Stomach (tissue), 9 donors: ENCODE measurements around the gene EYA2. TPM values are rescaled to one million over a fixed set of nuclear protein-coding genes. Genes with fewer than 3 reads are reported as not detected.
"Not testable (repeated sequence)": the region's sequence is repeated elsewhere in the genome, so short reads cannot be mapped to it uniquely, and the experiment has no call there.

Experiments
- DNase-seq, 2 donors: peaks; one replicate each; pipeline versions ENCODE4 v3.0.0 to v3.0.0-alpha.2; 2013 to 2019
- H3K27ac ChIP-seq, 5 donors: fragments of 200-600 bp in 4 of 5; sonication (generic) in 4 of 5; one replicate each; pipeline ENCODE4 v1.5.1; 2013 to 2019; ENCODE audit warnings: mild to moderate bottlenecking in 1 of 5, moderate library complexity in 1 of 5
- H3K27me3 ChIP-seq, 3 donors: fragments of 200-600 bp; sonication (generic); one replicate each; pipeline ENCODE4 v1.5.1; 2017 to 2019; ENCODE audit warnings: mixed run types in 1 of 3
- H3K36me3 ChIP-seq, 4 donors: fragments of 200-600 bp; sonication (generic); 1 replicate in 3 of 4; 2 replicates in 1 of 4; pipeline ENCODE4 v1.5.1; 2016 to 2019
- H3K4me1 ChIP-seq, 4 donors: fragments of 200-600 bp; sonication (generic); one replicate each; pipeline ENCODE4 v1.5.1; 2016 to 2019
- H3K4me3 ChIP-seq, 4 donors: fragments of 200-600 bp; sonication (generic) in 3 of 4; one replicate each; pipeline ENCODE4 v1.5.1; 2016 to 2019; ENCODE audit warnings: mild to moderate bottlenecking in 1 of 4
- H3K9me3 ChIP-seq, 4 donors: fragments of 200-600 bp; sonication (generic); one replicate each; pipeline ENCODE4 v1.5.1; 2016 to 2019
- EP300 ChIP-seq: sonication (generic); formaldehyde crosslinking; IDR thresholded peaks from one replicate; pipeline ENCODE4 v1.6.1; 2017; ENCODE audit warnings: antibody characterized with exemption
- POLR2A ChIP-seq, 4 donors: fragments of 450-650 bp; IDR thresholded peaks; one replicate each; pipeline ENCODE4 v1.6.1; 2016; ENCODE audit warnings: antibody characterized with exemption in 4 of 4, control low read depth in 2 of 4, mild to moderate bottlenecking in 1 of 4, moderate library complexity in 1 of 4
- POLR2AphosphoS5 ChIP-seq, 3 donors: sonication (generic); formaldehyde crosslinking; IDR thresholded peaks; one replicate each; pipeline ENCODE4 v1.6.1; 2016; ENCODE audit warnings: antibody characterized with exemption in 3 of 3
- WGBS, 5 donors: extraction: QIAGEN DNeasy Blood & Tissue Kit in 3 of 5; methylation state at CpG; one replicate each; pipeline versions ENCODE4 v1.1.5 to v1.1.7; 2013 to 2018; 5-methylcytosine and 5-hydroxymethylcytosine counted together
- intact Hi-C: fragments of 100-400 bp; cut with DNase I; formaldehyde crosslinking; loops from one replicate; pipeline ENCODE4 v1.15.1; 2023; ENCODE audit warnings: low total_unique reads
- polyA plus RNA-seq, 3 donors: library from polyadenylated mRNA; stranded (reverse); fragments of 200-250 nt; gene quantifications; one replicate each; pipeline ENCODE4 v1.2.3, GENCODE V29; 2013
- total RNA-seq, 5 donors: library from RNA; depleted of rRNA; stranded (reverse); fragments of >200 nt; gene quantifications; one replicate each; pipeline versions ENCODE4 v1.1.0 to v1.2.3, GENCODE V29; 2014 to 2016
- TF ChIP-seq, protein P1 (sequence below), 7 experiments: fragments of 450-650 bp in 4 of 7; fragments of 200-600 bp in 3 of 7; sonication (generic) in 3 of 7; IDR thresholded peaks; one replicate each; pipeline ENCODE4 v1.5.1; 2016 to 2019; ENCODE audit warnings: antibody characterized with exemption in 7 of 7, control low read depth in 2 of 7, mild to moderate bottlenecking in 1 of 7
- donor health status: healthy with polysubstance abuse.
- donor health status: Bipolar disorder and iron deficiency.
- donor health status: healthy.

The EYA2 gene
- total and polyA plus RNA-seq, 8 donors, result 1.8 to 86.2 (median 5.5) TPM

DNA sequence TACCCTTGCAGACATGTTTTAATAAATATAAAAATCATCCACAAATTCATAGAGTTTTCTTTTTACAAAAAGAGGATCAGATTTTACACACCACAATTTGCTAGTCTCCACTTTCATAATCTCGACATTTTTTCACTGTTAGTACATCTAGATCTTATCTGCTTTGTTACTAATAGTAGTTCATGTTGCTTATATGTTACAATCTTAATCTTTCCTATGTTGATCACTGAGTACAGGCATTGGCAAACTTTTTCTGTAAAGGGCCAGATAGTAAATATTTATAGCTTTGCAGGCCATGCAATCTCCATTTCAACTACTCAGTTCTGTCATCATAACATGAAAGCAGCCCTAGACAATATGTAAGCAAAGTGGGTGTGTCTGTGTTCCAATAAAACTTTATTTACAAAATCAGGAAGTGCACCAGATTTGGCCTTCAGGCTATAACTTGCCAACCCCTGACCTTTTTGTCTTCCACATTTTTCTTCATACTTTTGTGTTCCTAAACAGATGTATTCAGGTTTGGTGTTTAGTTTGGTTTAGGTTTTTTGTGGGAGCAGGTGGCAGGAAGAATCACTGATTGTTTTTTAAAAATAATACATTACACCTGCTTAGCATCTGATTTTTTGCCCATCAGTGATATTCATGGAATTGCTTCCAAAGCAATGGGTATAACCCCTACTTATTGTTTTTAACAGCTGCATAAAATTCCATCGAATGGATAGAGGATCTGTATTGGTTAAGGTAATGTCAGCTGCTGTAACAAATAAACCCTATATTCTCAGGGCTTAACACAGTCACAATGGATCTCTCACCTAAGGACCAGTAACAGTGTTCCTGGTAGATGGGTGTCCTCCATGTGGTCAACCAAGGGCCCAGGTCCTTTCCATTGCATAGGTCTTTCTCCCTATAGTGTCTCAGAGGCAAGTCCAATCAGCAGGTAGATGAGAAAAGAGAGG is 61.2 kb downstream of the EYA2 start:
- DNase-seq, result no peak
- intact Hi-C loops, result no loop called here
- H3K9me3 ChIP-seq, result peaks cover 0 to 10% (median 8%) of the 10 kb centered on the region in 4 donors
- no peaks in the 10 kb centered on the region for H3K36me3 ChIP-seq
- H3K4me3 ChIP-seq, result no peak overlapping the region
- WGBS, 5 donors, result 63 to 70% (median 69%) methylated on average over 2 of the region's 2 CpGs
- TF ChIP-seq EP300 (no peak), POLR2AphosphoS5 (IDR thresholded peaks at IDR 0.05) (no peak), POLR2A (IDR thresholded peaks at IDR 0.05) (no peak)
- TF ChIP-seq, protein P1, sequence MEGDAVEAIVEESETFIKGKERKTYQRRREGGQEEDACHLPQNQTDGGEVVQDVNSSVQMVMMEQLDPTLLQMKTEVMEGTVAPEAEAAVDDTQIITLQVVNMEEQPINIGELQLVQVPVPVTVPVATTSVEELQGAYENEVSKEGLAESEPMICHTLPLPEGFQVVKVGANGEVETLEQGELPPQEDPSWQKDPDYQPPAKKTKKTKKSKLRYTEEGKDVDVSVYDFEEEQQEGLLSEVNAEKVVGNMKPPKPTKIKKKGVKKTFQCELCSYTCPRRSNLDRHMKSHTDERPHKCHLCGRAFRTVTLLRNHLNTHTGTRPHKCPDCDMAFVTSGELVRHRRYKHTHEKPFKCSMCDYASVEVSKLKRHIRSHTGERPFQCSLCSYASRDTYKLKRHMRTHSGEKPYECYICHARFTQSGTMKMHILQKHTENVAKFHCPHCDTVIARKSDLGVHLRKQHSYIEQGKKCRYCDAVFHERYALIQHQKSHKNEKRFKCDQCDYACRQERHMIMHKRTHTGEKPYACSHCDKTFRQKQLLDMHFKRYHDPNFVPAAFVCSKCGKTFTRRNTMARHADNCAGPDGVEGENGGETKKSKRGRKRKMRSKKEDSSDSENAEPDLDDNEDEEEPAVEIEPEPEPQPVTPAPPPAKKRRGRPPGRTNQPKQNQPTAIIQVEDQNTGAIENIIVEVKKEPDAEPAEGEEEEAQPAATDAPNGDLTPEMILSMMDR (IDR thresholded peaks at IDR 0.05), result no peak
- no peaks in the 10 kb centered on the region for H3K4me1 ChIP-seq
- H3K27me3 ChIP-seq, result peaks cover 0 to 6% (median 0%) of the 10 kb centered on the region in 3 donors
- no peak overlapping the region for H3K27ac ChIP-seq

DNA sequence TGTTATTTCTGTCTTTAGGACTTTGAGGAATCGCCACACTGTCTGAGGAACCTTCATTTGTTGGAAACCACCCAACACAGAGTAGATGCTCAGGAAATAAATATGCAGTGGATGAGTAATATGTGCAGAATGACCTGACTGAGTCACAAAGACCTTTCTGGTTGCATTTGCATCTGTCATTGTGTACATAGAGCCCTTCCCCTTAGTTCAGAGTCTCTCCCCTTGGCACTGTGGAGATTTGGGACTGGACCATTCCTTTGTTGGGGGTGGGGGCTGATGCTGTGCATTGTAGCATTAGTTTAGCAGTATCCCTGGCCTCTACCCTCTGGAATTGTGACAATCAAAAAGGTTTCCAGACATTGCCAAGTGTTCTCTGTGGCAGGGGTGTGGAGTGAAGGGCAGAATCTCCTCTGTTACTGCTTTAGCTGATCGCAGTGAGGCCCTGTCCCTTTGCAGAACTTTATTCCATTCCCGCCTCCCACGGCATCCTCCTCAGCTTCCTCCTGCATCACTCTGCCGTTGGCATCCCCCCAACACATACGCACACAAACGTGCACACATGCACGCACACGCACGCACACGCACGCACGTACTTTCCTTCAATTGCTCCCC is 64.5 kb downstream of the EYA2 start:
- no peak for TF ChIP-seq POLR2A (IDR thresholded peaks at IDR 0.05)
- peak in 1 of 3 donors; percentile 43 for TF ChIP-seq POLR2AphosphoS5 (IDR thresholded peaks at IDR 0.05)
- TF ChIP-seq, protein P1 (IDR thresholded peaks at IDR 0.05), result no peak
- TF ChIP-seq EP300, result no peak
- Histone ChIP-seq H3K27me3 (peaks cover 0 to 6% (median 0%) of the 10 kb centered on the region in 3 donors), H3K4me3 (no peak overlapping the region), H3K36me3 (no peaks in the 10 kb centered on the region), H3K4me1 (peaks cover 0 to 15% (median 4%) of the 10 kb centered on the region in 4 donors), H3K9me3 (peaks cover 0 to 10% (median 8%) of the 10 kb centered on the region in 4 donors), H3K27ac (no peak overlapping the region)
- 72 to 85% (median 77%) methylated on average over 12 to 13 of the region's 13 CpGs for WGBS, 5 donors
- DNase-seq, result no peak
- intact Hi-C loops, result no loop called here

DNA sequence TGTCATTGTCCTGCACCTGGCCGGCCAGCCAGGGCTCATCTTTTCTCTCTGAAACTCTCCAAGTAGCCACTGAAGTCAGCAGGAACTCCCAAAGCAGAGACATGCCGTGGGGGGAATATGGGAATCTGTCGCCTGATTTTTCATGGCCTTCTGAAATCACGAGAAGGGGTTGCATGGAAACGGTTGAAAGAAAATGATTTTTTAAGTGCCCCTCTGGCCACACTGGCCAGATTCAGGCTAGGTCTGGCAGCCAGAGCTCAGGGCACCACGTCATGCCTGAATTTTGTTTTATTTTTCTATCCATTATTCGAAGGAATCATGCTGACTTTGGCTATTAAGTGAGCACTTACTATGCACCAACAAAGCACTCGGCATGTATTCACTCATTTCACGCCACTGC is 65.2 kb downstream of the EYA2 start:
- Histone ChIP-seq H3K36me3 (no peaks in the 10 kb centered on the region), H3K4me1 (peaks cover 0 to 21% (median 7%) of the 10 kb centered on the region in 4 donors), H3K4me3 (no peak overlapping the region), H3K9me3 (peaks cover 0 to 10% (median 8%) of the 10 kb centered on the region in 4 donors), H3K27me3 (peaks cover 0 to 6% (median 0%) of the 10 kb centered on the region in 3 donors), H3K27ac (no peak overlapping the region)
- intact Hi-C loops, result no loop called here
- TF ChIP-seq EP300, result no peak
- TF ChIP-seq, protein P1 (IDR thresholded peaks at IDR 0.05), result no peak
- DNase-seq, result no peak
- WGBS, 5 donors, result 87 to 92% (median 90%) methylated on average over 9 of the region's 9 CpGs

- Histone ChIP-seq H3K27me3 (peaks cover 0 to 6% (median 0%) of the 10 kb centered on the region in 3 donors), H3K4me1 (peaks cover 4 to 27% (median 14%) of the 10 kb centered on the region in 4 donors), H3K27ac (no peak overlapping the region), H3K9me3 (peaks cover 0 to 10% (median 8%) of the 10 kb centered on the region in 4 donors), H3K36me3 (no peaks in the 10 kb centered on the region), H3K4me3 (no peak overlapping the region)
- DNase-seq, result no peak
- intact Hi-C loops, result no loop called here
- TF ChIP-seq EP300, result no peak
- 64 to 81% (median 74%) methylated on average over 11 of the region's 11 CpGs for WGBS, 5 donors
Measured at GRCh38 chr20:46960536-46960935, 65.9 kb downstream of the EYA2 start.

DNA sequence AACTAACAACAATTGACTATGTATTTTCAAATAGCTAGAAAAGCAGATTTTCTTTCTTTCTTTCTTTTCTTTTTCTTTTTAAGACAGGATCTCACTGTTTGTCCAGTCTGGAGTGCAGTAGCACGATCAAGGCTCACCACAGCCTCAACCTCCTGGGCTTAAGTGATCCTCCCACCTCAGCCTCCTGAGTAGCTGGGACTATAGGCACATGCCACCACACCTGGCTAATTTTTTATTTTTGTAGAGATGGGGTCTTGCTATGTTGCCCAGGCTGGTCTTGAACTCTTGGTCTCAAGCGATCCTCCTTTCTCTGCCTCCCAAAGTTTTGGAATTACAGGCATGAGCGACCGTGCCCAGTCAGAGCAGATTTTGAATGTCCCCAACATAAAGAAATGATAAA is 67.3 kb downstream of the EYA2 start:
- intact Hi-C loops, result not testable (repeated sequence)

More for the DNA sequence above, 67.3 kb downstream of the EYA2 start:
- H3K27ac ChIP-seq, DNase-seq, H3K9me3 ChIP-seq, H3K27me3 ChIP-seq, H3K36me3 ChIP-seq, H3K4me3 ChIP-seq: not testable (repeated sequence)
- 91 to 99% (median 93%) methylated on average over 4 of the region's 4 CpGs for WGBS, 5 donors
- peaks cover 4 to 27% (median 15%) of the 10 kb centered on the region in 4 donors for H3K4me1 ChIP-seq
